Immature natural killer cell (primary cell): ENCODE data around the gene NFIA. TPM values are rescaled to one million over a fixed set of nuclear protein-coding genes. Genes with fewer than 3 reads are reported as not detected.
A peak's percentile ranks its signal among the peaks of the same experiment; 100 is the strongest.

ENCODE experiments used
- DNase-seq, 3 donors: peaks; one replicate each; pipeline ENCODE4 v3.0.0; 2022; ENCODE audit warnings: mixed read lengths in 1 of 3
- H3K27ac Mint-ChIP-seq, 6 donors: one replicate each; pipeline ENCODE4 v1.8.0; 2020; ENCODE audit warnings: mixed read lengths in 6 of 6, mild to moderate bottlenecking in 5 of 6, inconsistent platforms in 4 of 6, moderate library complexity in 3 of 6
- H3K27me3 Mint-ChIP-seq, 3 donors: one replicate each; pipeline ENCODE4 v1.8.0; 2020 to 2021; ENCODE audit warnings: low read depth in 3 of 3, mild to moderate bottlenecking in 3 of 3, mixed read lengths in 3 of 3, moderate library complexity in 3 of 3, inconsistent platforms in 1 of 3
- H3K36me3 Mint-ChIP-seq, 3 donors: one replicate each; pipeline ENCODE4 v1.8.0; 2020; ENCODE audit warnings: mixed read lengths in 3 of 3, inconsistent platforms in 2 of 3, mild to moderate bottlenecking in 2 of 3
- H3K4me1 Mint-ChIP-seq, 2 donors: one replicate each; pipeline ENCODE4 v1.8.0; 2020; ENCODE audit warnings: inconsistent platforms in 2 of 2, mild to moderate bottlenecking in 2 of 2, mixed read lengths in 2 of 2, moderate library complexity in 1 of 2
- H3K4me3 Mint-ChIP-seq, 5 donors: one replicate each; pipeline ENCODE4 v1.8.0; 2020; ENCODE audit warnings: mild to moderate bottlenecking in 5 of 5, mixed read lengths in 5 of 5, inconsistent platforms in 3 of 5, moderate library complexity in 3 of 5
- H3K9me3 Mint-ChIP-seq, 6 donors: one replicate each; pipeline ENCODE4 v1.8.0; 2020; ENCODE audit warnings: mild to moderate bottlenecking in 6 of 6, mixed read lengths in 6 of 6, inconsistent platforms in 4 of 6, moderate library complexity in 3 of 6
- polyA plus RNA-seq, 3 donors: library from polyadenylated mRNA; unstranded; fragments of 300-500 nt; fragmentation: Illumina TruSeq; gene quantifications; one replicate each; pipeline ENCODE4 v1.2.3, GENCODE V29; 2021

Gene NFIA
- polyA plus RNA-seq = 10 to 100 TPM in 1 of 3 donors, 1 to 10 TPM in 2; 1.7 to 11.5 (median 3.9) TPM

DNA sequence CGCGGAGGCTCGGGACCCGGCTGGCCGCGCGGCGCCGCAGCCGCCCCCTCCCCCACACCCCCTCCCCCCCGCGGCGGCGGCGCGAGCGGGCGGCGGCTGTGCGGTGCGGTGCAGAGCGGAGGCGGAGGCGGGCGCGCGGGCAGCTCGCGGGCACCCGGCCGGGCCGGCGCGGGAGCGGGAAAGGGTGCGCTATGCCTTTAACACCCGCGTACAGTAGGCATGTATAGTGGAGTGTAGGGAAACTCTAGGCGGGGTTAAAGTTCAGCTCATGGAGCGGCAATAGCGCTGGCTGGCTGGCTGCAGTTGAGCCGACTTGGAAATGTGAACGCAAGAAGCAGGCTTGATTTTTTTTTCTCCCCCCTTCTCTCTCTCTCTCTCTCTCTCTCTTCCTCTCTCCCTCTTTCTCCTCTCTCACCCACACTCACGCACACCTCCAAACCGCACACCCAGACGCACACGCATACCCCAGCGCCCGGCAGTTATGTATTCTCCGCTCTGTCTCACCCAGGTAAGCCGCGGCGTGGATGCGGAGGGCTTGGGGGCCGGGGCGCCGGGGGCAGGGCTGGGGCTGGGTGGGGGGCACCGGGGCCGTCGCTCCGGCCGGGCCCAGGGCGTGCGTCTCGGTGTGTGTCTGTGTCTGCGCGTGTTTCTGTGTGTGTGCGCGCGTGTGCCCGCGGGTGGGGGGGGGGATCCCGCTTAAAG is at the start of gene NFIA:
NFIA (plus strand) TSS at position 251 of the 702 bp plus-strand sequence.
- DNase-seq = peak; percentile 27 to 45 (median 33)
- Mint-ChIP-seq H3K9me3 (peaks cover 0 to 3% (median 0%) of the 10 kb centered on the region in 6 donors), H3K27me3 (peaks cover 13 to 32% (median 25%) of the 10 kb centered on the region in 3 donors), H3K4me1 (peaks cover 46 to 52% of the 10 kb centered on the region in 2 donors), H3K36me3 (no peaks in the 10 kb centered on the region), H3K27ac (peak within 1 kb of the TSS; percentile 2 to 92 (median 69)), H3K4me3 (peak within 1 kb of the TSS; percentile 87 to 93 (median 91))

GRCh38 chr1:61035880-61036279 is 46.5 kb upstream of the NFIA start:
- Mint-ChIP-seq H3K9me3 (peaks cover 0 to 2% (median 0%) of the 10 kb centered on the region in 6 donors), H3K36me3 (no peaks in the 10 kb centered on the region), H3K27me3 (peaks cover 0 to 4% (median 0%) of the 10 kb centered on the region in 3 donors), H3K4me1 (no peaks in the 10 kb centered on the region), H3K4me3 (no peak overlapping the region), H3K27ac (no peak overlapping the region)
- no peak for DNase-seq

GRCh38 chr1:61042466-61043009 is 39.8 kb upstream of the NFIA start:
- H3K4me1 Mint-ChIP-seq = peaks cover 0 to 3% of the 10 kb centered on the region in 2 donors
- no peaks in the 10 kb centered on the region for H3K36me3 Mint-ChIP-seq
- no peak overlapping the region for H3K27ac Mint-ChIP-seq
- no peaks in the 10 kb centered on the region for H3K9me3 Mint-ChIP-seq
- no peak for DNase-seq
- H3K27me3 Mint-ChIP-seq = peaks cover 2 to 13% (median 9%) of the 10 kb centered on the region in 3 donors
- H3K4me3 Mint-ChIP-seq = peak overlapping the region; percentile 72 to 87 (median 78)

DNA sequence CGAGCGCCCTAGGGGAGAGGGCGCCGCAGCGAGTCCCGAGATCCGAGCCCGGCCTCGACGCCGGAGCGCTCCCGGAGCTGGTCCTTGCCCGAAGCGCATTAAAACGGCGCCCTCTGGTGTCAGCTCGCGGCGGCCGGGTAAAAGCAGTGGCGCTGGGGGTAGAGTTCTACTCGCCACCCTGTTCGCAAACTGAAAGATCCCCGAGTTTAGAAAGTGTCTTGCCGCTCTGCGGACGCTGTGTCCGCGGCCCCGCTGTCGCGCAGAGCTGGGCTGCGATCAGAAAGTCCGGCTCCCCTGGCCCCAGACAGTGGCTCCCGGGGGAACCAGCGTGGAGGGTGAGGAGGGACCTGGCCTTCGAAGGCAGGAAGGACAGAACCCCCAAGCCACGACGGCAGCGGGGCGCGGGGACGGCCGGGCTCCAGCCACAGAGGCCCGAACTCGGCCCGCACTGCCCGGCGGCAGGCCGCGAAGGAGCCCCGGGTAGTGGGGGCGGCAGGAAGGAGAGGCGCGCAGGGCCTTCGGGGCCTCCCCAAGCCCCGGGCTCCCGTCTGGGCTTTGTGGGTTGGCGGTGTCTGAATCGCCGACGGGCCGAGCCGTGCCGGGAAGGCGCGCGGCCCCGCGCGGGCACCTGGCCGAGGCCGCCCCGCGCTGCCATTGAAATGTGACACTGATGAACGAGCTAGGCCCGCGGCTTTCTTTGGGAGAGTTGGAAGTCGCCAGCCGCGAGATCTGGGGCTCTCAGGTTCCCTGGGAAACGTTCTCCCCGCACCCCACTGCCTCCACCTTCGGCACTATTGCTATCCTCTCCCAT is 39.1 kb upstream of the NFIA start:
- Mint-ChIP-seq H3K4me1 (peaks cover 0 to 3% of the 10 kb centered on the region in 2 donors), H3K4me3 (peak overlapping the region; percentile 72 to 87 (median 78)), H3K27ac (peak overlapping the region in 1 of 6 donors; percentile 42), H3K36me3 (no peaks in the 10 kb centered on the region), H3K9me3 (no peaks in the 10 kb centered on the region), H3K27me3 (peaks cover 2 to 13% (median 9%) of the 10 kb centered on the region in 3 donors)
- peak; percentile 72 to 77 (median 74) for DNase-seq

GRCh38 chr1:61046434-61046833 is 35.9 kb upstream of the NFIA start:
- no peaks in the 10 kb centered on the region for H3K36me3 Mint-ChIP-seq
- no peaks in the 10 kb centered on the region for H3K9me3 Mint-ChIP-seq
- H3K27ac Mint-ChIP-seq = no peak overlapping the region

GRCh38 chr1:61047061-61047460 is 35.3 kb upstream of the NFIA start:
- peaks cover 6 to 19% (median 14%) of the 10 kb centered on the region in 3 donors for H3K27me3 Mint-ChIP-seq
- no peak overlapping the region for H3K4me3 Mint-ChIP-seq

More at GRCh38 chr1:61046434-61046833, 35.9 kb upstream of the NFIA start:
- peaks cover 6 to 16% (median 11%) of the 10 kb centered on the region in 3 donors for H3K27me3 Mint-ChIP-seq
- no peak overlapping the region for H3K4me3 Mint-ChIP-seq
- H3K4me1 Mint-ChIP-seq = peaks cover 6 to 7% of the 10 kb centered on the region in 2 donors
- no peak for DNase-seq

GRCh38 chr1:61049850-61050540 is 32.4 kb upstream of the NFIA start:
- H3K4me3 Mint-ChIP-seq = peak overlapping the region; percentile 68 to 86 (median 83)
- DNase-seq = peak; percentile 78 to 83 (median 80)
- H3K9me3 Mint-ChIP-seq = no peaks in the 10 kb centered on the region
- H3K27me3 Mint-ChIP-seq = peaks cover 14 to 29% (median 23%) of the 10 kb centered on the region in 3 donors
- H3K27ac Mint-ChIP-seq = no peak overlapping the region
- H3K4me1 Mint-ChIP-seq = peaks cover 19 to 37% of the 10 kb centered on the region in 2 donors
- no peaks in the 10 kb centered on the region for H3K36me3 Mint-ChIP-seq

More at GRCh38 chr1:61047061-61047460, 35.3 kb upstream of the NFIA start:
- H3K9me3 Mint-ChIP-seq = no peaks in the 10 kb centered on the region
- H3K4me1 Mint-ChIP-seq = peaks cover 7 to 11% of the 10 kb centered on the region in 2 donors
- H3K36me3 Mint-ChIP-seq = no peaks in the 10 kb centered on the region
- H3K27ac Mint-ChIP-seq = no peak overlapping the region
- no peak for DNase-seq

GRCh38 chr1:61050541-61051442 is 31.6 kb upstream of the NFIA start:
- no peaks in the 10 kb centered on the region for H3K36me3 Mint-ChIP-seq
- H3K4me1 Mint-ChIP-seq = peaks cover 19 to 39% of the 10 kb centered on the region in 2 donors
- no peak for DNase-seq
- H3K9me3 Mint-ChIP-seq = no peaks in the 10 kb centered on the region
- peak overlapping the region; percentile 73 to 86 (median 83) for H3K4me3 Mint-ChIP-seq
- H3K27me3 Mint-ChIP-seq = peaks cover 14 to 30% (median 23%) of the 10 kb centered on the region in 3 donors
- peak overlapping the region in 1 of 6 donors; percentile 69 for H3K27ac Mint-ChIP-seq

- Mint-ChIP-seq H3K27ac (no peak overlapping the region), H3K27me3 (peaks cover 14 to 35% (median 25%) of the 10 kb centered on the region in 3 donors), H3K4me1 (peaks cover 19 to 41% of the 10 kb centered on the region in 2 donors), H3K9me3 (no peaks in the 10 kb centered on the region), H3K36me3 (no peaks in the 10 kb centered on the region), H3K4me3 (peak overlapping the region; percentile 66 to 83 (median 77))
- no peak for DNase-seq
Observed at GRCh38 chr1:61051443-61051718, 31.0 kb upstream of the NFIA start.

DNA sequence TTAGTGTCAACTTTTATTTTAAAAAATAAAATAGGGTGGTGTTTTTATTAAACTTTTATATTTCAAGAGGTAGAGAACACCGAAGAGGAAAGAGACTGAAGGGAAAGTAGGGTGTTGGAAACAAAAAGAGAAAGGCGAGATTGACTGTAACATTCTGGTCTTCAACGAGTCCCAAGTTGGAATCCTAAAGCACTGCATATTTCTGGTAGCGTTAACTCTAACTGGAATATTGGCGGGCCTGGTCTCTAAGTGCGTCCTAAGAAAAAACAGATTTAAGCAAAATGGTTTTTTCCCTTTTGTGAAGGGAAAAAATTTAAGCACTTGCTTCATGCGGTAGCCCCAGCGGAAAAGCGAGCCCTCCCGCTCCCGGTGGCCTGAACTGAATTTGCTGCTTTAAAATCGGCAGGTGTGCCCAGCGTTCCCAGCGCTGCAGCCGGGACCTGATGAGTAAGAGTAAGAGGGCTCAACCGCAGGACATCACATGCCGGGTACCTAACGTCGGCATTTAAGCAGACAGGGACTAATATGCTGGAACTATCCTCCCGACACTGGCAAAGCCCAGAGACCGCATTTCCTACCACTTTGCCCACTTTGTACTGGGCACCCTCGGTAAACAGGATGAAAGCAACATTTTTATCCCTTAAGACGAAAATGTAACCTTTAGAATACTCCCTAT is 30.5 kb upstream of the NFIA start:
- H3K9me3 Mint-ChIP-seq = no peaks in the 10 kb centered on the region
- DNase-seq = no peak
- peaks cover 21 to 46% of the 10 kb centered on the region in 2 donors for H3K4me1 Mint-ChIP-seq
- H3K4me3 Mint-ChIP-seq = peak overlapping the region in 4 of 5 donors; percentile 50 to 83 (median 67)
- no peak overlapping the region for H3K27ac Mint-ChIP-seq
- H3K36me3 Mint-ChIP-seq = no peaks in the 10 kb centered on the region
- H3K27me3 Mint-ChIP-seq = peaks cover 16 to 38% (median 28%) of the 10 kb centered on the region in 3 donors

DNA sequence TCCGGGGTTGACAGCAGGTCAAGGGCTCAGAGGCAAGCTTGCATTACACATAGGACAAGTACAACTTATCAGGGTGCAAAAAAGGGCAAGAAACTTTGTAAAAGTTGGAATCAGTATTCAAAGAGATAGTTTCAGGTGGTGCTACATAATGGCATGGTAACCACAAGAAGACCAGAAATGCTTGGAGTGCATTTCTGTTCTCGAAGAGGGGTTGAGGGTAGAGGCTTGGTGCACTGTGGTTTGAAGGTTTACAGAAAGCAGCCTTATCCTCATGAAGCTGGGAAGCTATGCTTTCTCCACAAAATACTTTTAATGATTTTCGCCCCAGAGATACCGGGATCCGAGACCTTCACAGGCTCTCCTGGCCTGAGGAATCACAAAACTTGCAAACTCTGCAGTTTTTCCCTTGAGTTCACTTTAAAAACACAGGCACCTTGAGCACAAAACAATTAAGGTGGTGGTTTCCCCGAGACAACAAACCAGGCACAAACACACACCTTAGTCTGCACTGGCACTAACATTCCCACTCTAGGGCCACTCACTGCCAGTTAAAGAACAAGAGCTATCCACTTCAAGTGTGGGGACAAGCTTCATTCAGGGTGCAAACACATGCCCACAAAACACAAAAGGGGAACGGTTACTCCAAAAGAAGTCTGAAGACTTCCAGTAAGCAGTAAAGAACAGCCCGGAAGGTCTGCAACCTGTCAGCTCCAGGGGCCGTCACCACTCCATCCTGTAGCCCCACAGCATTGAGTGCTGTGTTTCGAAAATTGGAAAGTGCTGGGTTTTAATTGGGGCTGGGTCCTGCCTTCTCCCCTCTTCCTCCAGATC is 29.8 kb upstream of the NFIA start:
- peaks cover 22 to 45% (median 29%) of the 10 kb centered on the region in 3 donors for H3K27me3 Mint-ChIP-seq
- H3K36me3 Mint-ChIP-seq = no peaks in the 10 kb centered on the region
- no peak overlapping the region for H3K27ac Mint-ChIP-seq
- H3K9me3 Mint-ChIP-seq = no peaks in the 10 kb centered on the region
- H3K4me3 Mint-ChIP-seq = peak overlapping the region; percentile 69 to 85 (median 82)
- peaks cover 29 to 52% of the 10 kb centered on the region in 2 donors for H3K4me1 Mint-ChIP-seq
- no peak for DNase-seq
